NCI-H1417 (cell line): ENCODE results near the gene CDC42EP2.

Experiments used
- DNase-seq, 3 experiments: peaks; one replicate each; lab custom pipeline; 2025; lab: John Stamatoyannopoulos, UW

Gene CDC42EP2

GRCh38 chr11:65314501-65315203, at the start of gene CDC42EP2:
CDC42EP2 (plus strand) TSS chr11:65314866; CDS start chr11:65320899, 6,033 bp downstream.
- DNase-seq = peak; percentile 65 to 83 (median 80)

- DNase-seq = no peak
These were observed 48.5 kb upstream of the CDC42EP2 start for GRCh38 chr11:65266210-65266609.

GRCh38 chr11:65274735-65275682, 39.7 kb upstream of the CDC42EP2 start:
- DNase-seq = peak in 2 of 3 experiments; percentile 15 to 66

GRCh38 chr11:65275906-65276305, 38.8 kb upstream of the CDC42EP2 start:
- DNase-seq = no peak

- DNase-seq = peak in 2 of 3 experiments; percentile 38 to 73
These were observed 36.9 kb upstream of the CDC42EP2 start for GRCh38 chr11:65277631-65278277.

- no peak for DNase-seq
These were observed 36.3 kb upstream of the CDC42EP2 start for GRCh38 chr11:65278356-65278755.

- DNase-seq = no peak
These were observed 35.4 kb upstream of the CDC42EP2 start for GRCh38 chr11:65279279-65279678.

GRCh38 chr11:65279741-65280440, 34.8 kb upstream of the CDC42EP2 start:
- no peak for DNase-seq

GRCh38 chr11:65280646-65281045, 34.0 kb upstream of the CDC42EP2 start:
- no peak for DNase-seq

- no peak for DNase-seq
These were observed 28.0 kb upstream of the CDC42EP2 start for GRCh38 chr11:65286686-65287085.

GRCh38 chr11:65287601-65288000, 27.1 kb upstream of the CDC42EP2 start:
- no peak for DNase-seq

- DNase-seq = no peak
These were observed 25.7 kb upstream of the CDC42EP2 start for GRCh38 chr11:65288706-65289536.

- DNase-seq = peak in 1 of 3 experiments; percentile 38
These were observed 24.1 kb upstream of the CDC42EP2 start for GRCh38 chr11:65290448-65291165.

- no peak for DNase-seq
These were observed 23.1 kb upstream of the CDC42EP2 start for GRCh38 chr11:65291613-65292012.

GRCh38 chr11:65292890-65293289, 21.8 kb upstream of the CDC42EP2 start:
- DNase-seq = no peak

GRCh38 chr11:65293909-65294381, 20.7 kb upstream of the CDC42EP2 start:
- DNase-seq = no peak

GRCh38 chr11:65295001-65295400, 19.7 kb upstream of the CDC42EP2 start:
- no peak for DNase-seq

GRCh38 chr11:65295571-65296341, 18.9 kb upstream of the CDC42EP2 start:
- DNase-seq = no peak

GRCh38 chr11:65297026-65297672, 17.5 kb upstream of the CDC42EP2 start:
- DNase-seq = no peak
